ENCODE measurements around the gene ZBTB40. TPM values are rescaled to one million over a fixed set of nuclear protein-coding genes. Genes with fewer than 3 reads are reported as not detected.

Gene ZBTB40
- total RNA-seq, 1 donor from 2014 or later = 15.3 TPM

GRCh38 chr1:22579541-22580155, 128.0 kb downstream of the ZBTB40 start:
- Histone ChIP-seq H3K4me3 (ENCODE audit: insufficient read depth, low read depth, low read length) (no peak overlapping the region), H3K36me3 (ENCODE audit: insufficient read depth, low read length) (no peaks in the 10 kb centered on the region), H3K79me2 (ENCODE audit: insufficient read depth, low read length) (no peaks in the 10 kb centered on the region), H3K4me2 (ENCODE audit: low read length) (no peak overlapping the region), H3K4me1 (ENCODE audit: insufficient read depth, low read length) (no peaks in the 10 kb centered on the region), H3K27me3 (ENCODE audit: insufficient read depth, low read length) (peaks cover 22% of the 10 kb centered on the region), H4K20me1 (ENCODE audit: insufficient read depth, low read length) (no peaks in the 10 kb centered on the region), H3K27ac (ENCODE audit: low read depth, low read length) (no peak overlapping the region), H3K9ac (ENCODE audit: low read length) (no peak overlapping the region), H2AFZ (ENCODE audit: low read depth, low read length) (no peak overlapping the region), H3K9me3 (ENCODE audit: insufficient read depth, low read depth, low read length) (peaks cover 18% of the 10 kb centered on the region)
- H3K36me3 Mint-ChIP-seq (ENCODE audit: low read depth, unreplicated experiment) = no peaks in the 10 kb centered on the region
- peaks cover 52% of the 10 kb centered on the region for H3K27me3 Mint-ChIP-seq (ENCODE audit: low read depth, unreplicated experiment)
- H3K4me1 Mint-ChIP-seq (ENCODE audit: low read depth, unreplicated experiment) = no peaks in the 10 kb centered on the region
- DNase-seq (ENCODE audit: low read depth) (no peak), FAIRE-seq (no peak)
- H3K27ac Mint-ChIP-seq (ENCODE audit: unreplicated experiment) = no peak overlapping the region
- no peak overlapping the region for H3K4me3 Mint-ChIP-seq (ENCODE audit: unreplicated experiment)
- H3K9me3 Mint-ChIP-seq (ENCODE audit: unreplicated experiment) = no peaks in the 10 kb centered on the region
- TF ChIP-seq EZH2 (IDR thresholded peaks at IDR 0.05; ENCODE audit: insufficient read depth, low read length) = no peak
- TF ChIP-seq, protein P1, sequence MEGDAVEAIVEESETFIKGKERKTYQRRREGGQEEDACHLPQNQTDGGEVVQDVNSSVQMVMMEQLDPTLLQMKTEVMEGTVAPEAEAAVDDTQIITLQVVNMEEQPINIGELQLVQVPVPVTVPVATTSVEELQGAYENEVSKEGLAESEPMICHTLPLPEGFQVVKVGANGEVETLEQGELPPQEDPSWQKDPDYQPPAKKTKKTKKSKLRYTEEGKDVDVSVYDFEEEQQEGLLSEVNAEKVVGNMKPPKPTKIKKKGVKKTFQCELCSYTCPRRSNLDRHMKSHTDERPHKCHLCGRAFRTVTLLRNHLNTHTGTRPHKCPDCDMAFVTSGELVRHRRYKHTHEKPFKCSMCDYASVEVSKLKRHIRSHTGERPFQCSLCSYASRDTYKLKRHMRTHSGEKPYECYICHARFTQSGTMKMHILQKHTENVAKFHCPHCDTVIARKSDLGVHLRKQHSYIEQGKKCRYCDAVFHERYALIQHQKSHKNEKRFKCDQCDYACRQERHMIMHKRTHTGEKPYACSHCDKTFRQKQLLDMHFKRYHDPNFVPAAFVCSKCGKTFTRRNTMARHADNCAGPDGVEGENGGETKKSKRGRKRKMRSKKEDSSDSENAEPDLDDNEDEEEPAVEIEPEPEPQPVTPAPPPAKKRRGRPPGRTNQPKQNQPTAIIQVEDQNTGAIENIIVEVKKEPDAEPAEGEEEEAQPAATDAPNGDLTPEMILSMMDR (IDR thresholded peaks at IDR 0.05; ENCODE audit: insufficient read depth, low read depth, low read length) = no peak

Other genes with a start within 250 kb of the ZBTB40 start
- 0.17 and 0.23 TPM in 2 replicates for gene EPHA8, start 111.6 kb downstream of the ZBTB40 start, total RNA-seq
- gene C1QA, start 184.8 kb downstream of the ZBTB40 start, total RNA-seq = not detected in 2 replicates
- gene C1QC, start 191.8 kb downstream of the ZBTB40 start, total RNA-seq = not detected in 2 replicates
- gene C1QB, start 201.4 kb downstream of the ZBTB40 start, total RNA-seq = not detected in 2 replicates

All from astrocyte (in vitro differentiated cells and primary cell).